ENCODE measurements around the gene FAM234B. TPM values are rescaled to one million over a fixed set of nuclear protein-coding genes. Genes with fewer than 3 reads are reported as not detected.
A peak's percentile ranks its signal among the peaks of the same experiment; 100 is the strongest.

FAM234B gene
- total RNA-seq, 2 donors from 2014 or later = 4.5 to 8.5 TPM

- H3K4me3 ChIP-seq = peak overlapping the region; percentile 74
- DNase-seq (ENCODE audit: low spot score) = peak; percentile 87
- H3K27me3 ChIP-seq (replicated peaks; ENCODE audit: insufficient read depth) = no peaks in the 10 kb centered on the region
- TF ChIP-seq CTCF (IDR thresholded peaks at IDR 0.05) = no peak
- no peaks in the 10 kb centered on the region for H3K36me3 ChIP-seq
- peaks cover 20 to 52% of the 10 kb centered on the region in 2 donors for H3K4me1 ChIP-seq (ENCODE audit: control insufficient read depth in 1 of 2, low read depth in 2 of 2)
- ATAC-seq (ENCODE audit: insufficient number of reproducible peaks, low FRiP score, low read depth) = peak; percentile 40
- peak overlapping the region; percentile 94 to 95 for H3K27ac ChIP-seq
- H3K9me3 ChIP-seq = no peaks in the 10 kb centered on the region
Observed at GRCh38 chr12:13100882-13101769, 56.9 kb downstream of the FAM234B start.

GRCh38 chr12:13101821-13102375 is 57.7 kb downstream of the FAM234B start:
- no peaks in the 10 kb centered on the region for H3K9me3 ChIP-seq
- H3K36me3 ChIP-seq = no peaks in the 10 kb centered on the region
- H3K4me1 ChIP-seq (ENCODE audit: control insufficient read depth in 1 of 2, low read depth in 2 of 2) = peaks cover 17 to 48% of the 10 kb centered on the region in 2 donors
- no peaks in the 10 kb centered on the region for H3K27me3 ChIP-seq (replicated peaks; ENCODE audit: insufficient read depth)
- peak overlapping the region; percentile 94 to 95 for H3K27ac ChIP-seq
- no peak for DNase-seq (ENCODE audit: low spot score)
- peak overlapping the region; percentile 74 for H3K4me3 ChIP-seq
- ATAC-seq (ENCODE audit: insufficient number of reproducible peaks, low FRiP score, low read depth) = no peak
- no peak for TF ChIP-seq CTCF (IDR thresholded peaks at IDR 0.05)

GRCh38 chr12:13102461-13103195 is 58.4 kb downstream of the FAM234B start:
- H3K4me1 ChIP-seq (ENCODE audit: control insufficient read depth in 1 of 2, low read depth in 2 of 2) = peaks cover 15 to 41% of the 10 kb centered on the region in 2 donors
- ATAC-seq (ENCODE audit: insufficient number of reproducible peaks, low FRiP score, low read depth) (no peak), DNase-seq (ENCODE audit: low spot score) (no peak)
- no peaks in the 10 kb centered on the region for H3K27me3 ChIP-seq (replicated peaks; ENCODE audit: insufficient read depth)
- no peak for TF ChIP-seq CTCF (IDR thresholded peaks at IDR 0.05)
- no peak overlapping the region for H3K4me3 ChIP-seq
- H3K36me3 ChIP-seq = no peaks in the 10 kb centered on the region
- no peaks in the 10 kb centered on the region for H3K9me3 ChIP-seq
- H3K27ac ChIP-seq = peak overlapping the region; percentile 94 to 95

GRCh38 chr12:13103391-13104033 is 59.3 kb downstream of the FAM234B start, which contains the start of gene GSG1:
Gene GSG1, minus strand, starts transcription at chr12:13103667. Its CDS starts 155 bp downstream, at chr12:13103512.
- H3K36me3 ChIP-seq = no peaks in the 10 kb centered on the region
- peak within 1 kb of the TSS; percentile 94 to 95 for H3K27ac ChIP-seq
- H3K27me3 ChIP-seq (replicated peaks; ENCODE audit: insufficient read depth) = no peaks in the 10 kb centered on the region
- ATAC-seq (ENCODE audit: insufficient number of reproducible peaks, low FRiP score, low read depth) = no peak
- H3K4me1 ChIP-seq (ENCODE audit: control insufficient read depth in 1 of 2, low read depth in 2 of 2) = peaks cover 15 to 37% of the 10 kb centered on the region in 2 donors
- no peak within 1 kb of the TSS for H3K4me3 ChIP-seq
- no peak for DNase-seq (ENCODE audit: low spot score)
- peaks cover 2% of the 10 kb centered on the region for H3K9me3 ChIP-seq
- no peak for TF ChIP-seq CTCF (IDR thresholded peaks at IDR 0.05)

Data from thoracic aorta (tissue), 2 donors.